ENCODE data around the gene GTF2I.
"Not testable (repeated sequence)": the region's sequence is repeated elsewhere in the genome, so short reads cannot be mapped to it uniquely, and the experiment has no call there.

Gene GTF2I

GRCh38 chr7:74656837-74657691 is 454 bp upstream of the GTF2I start:
- DNase-seq, result peak; percentile 98

GRCh38 chr7:74658178-74659004 is 873 bp downstream of the GTF2I start:
- peak; percentile 89 for DNase-seq

- not testable (repeated sequence) for DNase-seq
These were observed 2.7 kb downstream of the GTF2I start for GRCh38 chr7:74660202-74660601.

GRCh38 chr7:74661836-74662794 is 4.6 kb downstream of the GTF2I start:
- DNase-seq, result not testable (repeated sequence)

- DNase-seq, result no peak
These were observed 7.9 kb downstream of the GTF2I start for GRCh38 chr7:74665296-74665938.

- not testable (repeated sequence) for DNase-seq
These were observed 9.5 kb downstream of the GTF2I start for GRCh38 chr7:74667013-74667412.

GRCh38 chr7:74667520-74667919 is 10.0 kb downstream of the GTF2I start:
- not testable (repeated sequence) for DNase-seq

GRCh38 chr7:74671602-74672001 is 14.1 kb downstream of the GTF2I start:
- no peak for DNase-seq

GRCh38 chr7:74672343-74672915 is 14.9 kb downstream of the GTF2I start:
- no peak for DNase-seq

GRCh38 chr7:74674166-74674565 is 16.6 kb downstream of the GTF2I start:
- DNase-seq, result no peak

- no peak for DNase-seq
These were observed 25.3 kb downstream of the GTF2I start for GRCh38 chr7:74682829-74683228.

- DNase-seq, result no peak
These were observed 26.3 kb downstream of the GTF2I start for GRCh38 chr7:74683799-74684198.

GRCh38 chr7:74684473-74684872 is 27.0 kb downstream of the GTF2I start:
- no peak for DNase-seq

GRCh38 chr7:74684921-74685320 is 27.4 kb downstream of the GTF2I start:
- DNase-seq, result no peak

GRCh38 chr7:74690474-74690873 is 33.0 kb downstream of the GTF2I start:
- no peak for DNase-seq

GRCh38 chr7:74704419-74704818 is 46.9 kb downstream of the GTF2I start:
- not testable (repeated sequence) for DNase-seq

GRCh38 chr7:74707238-74707637 is 49.7 kb downstream of the GTF2I start:
- no peak for DNase-seq

- no peak for DNase-seq
These were observed 51.2 kb downstream of the GTF2I start for GRCh38 chr7:74708569-74709275.

- no peak for DNase-seq
These were observed 52.6 kb downstream of the GTF2I start for GRCh38 chr7:74709880-74710671.

GRCh38 chr7:74713567-74713966 is 56.0 kb downstream of the GTF2I start:
- DNase-seq, result no peak

Data from activated naive CD4-positive, alpha-beta T cell treated with anti-CD3 and anti-CD28 coated beads, Interleukin-2, amount 50 U/mL, for 16 hours (primary cell).